Measurements from ENCODE around the gene PIEZO2.

DNA sequence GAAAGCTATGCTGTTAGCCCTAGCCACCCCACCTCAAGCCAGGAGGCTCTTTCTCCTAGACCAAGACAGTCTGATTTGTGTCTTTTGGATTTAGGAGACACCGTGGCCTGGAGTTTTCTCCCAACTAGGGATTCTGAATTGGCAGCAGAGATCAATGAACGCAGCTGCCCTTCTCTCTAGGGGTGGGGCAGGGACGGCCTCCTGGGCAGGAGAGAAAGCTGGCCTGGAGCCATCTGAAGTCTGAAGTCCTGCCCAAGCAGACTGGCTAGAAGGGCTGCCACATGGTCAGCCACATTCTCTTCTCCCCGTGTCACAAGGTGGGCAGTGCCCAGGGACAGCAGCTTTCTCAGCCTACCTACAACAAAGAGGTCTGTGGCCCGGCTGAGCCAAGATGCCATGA lies 45.1 kb downstream of the PIEZO2 start:
- TF ChIP-seq CREM (CRISPR knock-in tag; IDR thresholded peaks at IDR 0.05) (no peak), CREB1 (CRISPR knock-in tag; IDR thresholded peaks at IDR 0.05) (no peak), ZNF219 (CRISPR knock-in tag; IDR thresholded peaks at IDR 0.05; ENCODE audit: borderline replicate concordance) (no peak), SP1 (CRISPR knock-in tag; conservative IDR thresholded peaks at IDR 0.05) (no peak)
